ENCODE measurements around the gene C16orf96.

- TF ChIP-seq CTCF (IDR thresholded peaks at IDR 0.05; ENCODE audit: insufficient read depth, low read length) (no peak), REST (IDR thresholded peaks at IDR 0.05; ENCODE audit: insufficient replicate concordance, low read depth) (no peak), POLR2AphosphoS5 (IDR thresholded peaks at IDR 0.05; ENCODE audit: low read depth) (peak; percentile 60; the same call in 1 of the 2 replicates), GABPA (IDR thresholded peaks at IDR 0.05; ENCODE audit: low read depth) (peak; percentile 30; the same call in 1 of the 2 replicates)
Observed at GRCh38 chr16:4614571-4615383, 58.6 kb downstream of the C16orf96 start, which contains the start of gene UBALD1.
